ENCODE measurements around the gene AIDA.

AIDA gene

DNA sequence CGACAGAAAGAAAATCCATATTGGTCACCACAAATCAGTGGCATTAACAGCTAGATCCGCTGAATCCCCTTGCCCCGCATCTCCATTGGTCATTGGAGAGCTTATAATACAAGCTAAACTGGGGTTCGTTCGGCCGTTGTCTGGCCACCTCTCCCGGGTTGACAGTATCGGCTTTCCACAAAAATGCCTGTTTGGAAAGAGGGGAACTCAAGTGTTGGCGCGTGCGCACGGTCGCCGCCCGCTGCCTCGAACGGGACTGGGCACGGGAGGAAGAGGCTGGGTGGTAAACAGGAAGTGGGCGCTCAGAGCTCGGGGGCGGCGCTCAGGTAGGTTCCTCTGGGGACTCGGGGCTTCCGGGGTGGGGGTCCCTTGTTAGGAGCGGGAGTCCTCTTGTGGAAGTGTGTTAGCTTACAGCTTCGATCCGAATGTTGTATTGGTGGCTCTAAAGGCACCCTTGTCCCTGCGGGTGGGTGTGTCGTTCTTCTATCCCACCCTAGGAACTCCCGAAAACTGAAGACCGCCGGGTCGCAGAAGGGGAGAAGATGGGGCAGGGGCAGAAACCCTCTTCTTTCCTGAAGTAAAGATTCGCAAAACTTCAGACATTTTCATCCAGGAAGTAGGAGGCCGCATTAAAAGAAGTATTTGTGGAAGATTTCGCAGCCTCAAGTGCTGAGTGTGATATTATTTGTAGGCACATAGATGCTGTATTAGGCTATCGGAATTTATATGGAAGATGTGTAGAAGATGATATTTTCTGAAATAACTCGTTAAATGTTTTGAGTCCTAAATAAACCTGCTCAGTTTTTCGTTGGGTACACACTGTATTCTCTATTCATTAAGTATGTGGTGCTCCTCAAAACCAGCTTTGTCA lies 1.0 kb upstream of the AIDA start (continued):
- TF ChIP-seq ZFP37 (tag by site-specific recombination; IDR thresholded peaks at IDR 0.05), result no peak
- no peak for TF ChIP-seq BCL11A (tag by site-specific recombination; IDR thresholded peaks at IDR 0.05; ENCODE audit: low read depth)
- TF ChIP-seq ZNF335 (tag by site-specific recombination; conservative IDR thresholded peaks at IDR 0.05), result peak; percentile 99
- no peak for TF ChIP-seq OSR2 (tag by site-specific recombination; IDR thresholded peaks at IDR 0.05)
- TF ChIP-seq SCRT2 (tag by site-specific recombination; IDR thresholded peaks at IDR 0.05), result no peak
- no peak for TF ChIP-seq ZNF610 (tag by site-specific recombination; IDR thresholded peaks at IDR 0.05; ENCODE audit: borderline replicate concordance)
- TF ChIP-seq ZNF48 (tag by site-specific recombination; IDR thresholded peaks at IDR 0.05), result no peak
- no peak for TF ChIP-seq ZNF416 (tag by site-specific recombination; IDR thresholded peaks at IDR 0.05)
- TF ChIP-seq ZNF366 (tag by site-specific recombination; conservative IDR thresholded peaks at IDR 0.05), result peak; percentile 59
- TF ChIP-seq WT1 (tag by site-specific recombination; IDR thresholded peaks at IDR 0.05), result no peak
- no peak for TF ChIP-seq ZNF544 (tag by site-specific recombination; IDR thresholded peaks at IDR 0.05)
- no peak for TF ChIP-seq ZBTB48 (tag by site-specific recombination; IDR thresholded peaks at IDR 0.05)
- TF ChIP-seq ZEB2 (tag by site-specific recombination; IDR thresholded peaks at IDR 0.05), result 0 out of 2 replicates have a peak, but pooled peaks have one; percentile 27
- TF ChIP-seq ZFP3 (tag by site-specific recombination; IDR thresholded peaks at IDR 0.05; ENCODE audit: low read depth), result no peak
- no peak for TF ChIP-seq ZNF433 (tag by site-specific recombination; IDR thresholded peaks at IDR 0.05; ENCODE audit: low read depth)
- TF ChIP-seq ZNF423 (tag by site-specific recombination; IDR thresholded peaks at IDR 0.05), result peak; percentile 99
- no peak for TF ChIP-seq KLF17 (tag by site-specific recombination; IDR thresholded peaks at IDR 0.05)
- TF ChIP-seq ZNF155 (tag by site-specific recombination; IDR thresholded peaks at IDR 0.05), result no peak
- TF ChIP-seq KLF10 (tag by site-specific recombination; IDR thresholded peaks at IDR 0.05), result no peak
- TF ChIP-seq ZSCAN30 (tag by site-specific recombination; IDR thresholded peaks at IDR 0.05), result no peak
- TF ChIP-seq ZNF175 (tag by site-specific recombination; IDR thresholded peaks at IDR 0.05), result no peak
- TF ChIP-seq ZNF394 (tag by site-specific recombination; IDR thresholded peaks at IDR 0.05; ENCODE audit: borderline replicate concordance), result no peak
- TF ChIP-seq, protein P1, sequence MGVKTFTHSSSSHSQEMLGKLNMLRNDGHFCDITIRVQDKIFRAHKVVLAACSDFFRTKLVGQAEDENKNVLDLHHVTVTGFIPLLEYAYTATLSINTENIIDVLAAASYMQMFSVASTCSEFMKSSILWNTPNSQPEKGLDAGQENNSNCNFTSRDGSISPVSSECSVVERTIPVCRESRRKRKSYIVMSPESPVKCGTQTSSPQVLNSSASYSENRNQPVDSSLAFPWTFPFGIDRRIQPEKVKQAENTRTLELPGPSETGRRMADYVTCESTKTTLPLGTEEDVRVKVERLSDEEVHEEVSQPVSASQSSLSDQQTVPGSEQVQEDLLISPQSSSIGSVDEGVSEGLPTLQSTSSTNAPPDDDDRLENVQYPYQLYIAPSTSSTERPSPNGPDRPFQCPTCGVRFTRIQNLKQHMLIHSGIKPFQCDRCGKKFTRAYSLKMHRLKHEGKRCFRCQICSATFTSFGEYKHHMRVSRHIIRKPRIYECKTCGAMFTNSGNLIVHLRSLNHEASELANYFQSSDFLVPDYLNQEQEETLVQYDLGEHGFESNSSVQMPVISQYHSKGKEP (tag by site-specific recombination; IDR thresholded peaks at IDR 0.05), result no peak
- TF ChIP-seq ZNF76 (tag by site-specific recombination; IDR thresholded peaks at IDR 0.05; ENCODE audit: borderline replicate concordance, low read depth), result no peak
- TF ChIP-seq ZNF692 (tag by site-specific recombination; IDR thresholded peaks at IDR 0.05), result no peak
- TF ChIP-seq AEBP2 (tag by site-specific recombination; IDR thresholded peaks at IDR 0.05; ENCODE audit: borderline replicate concordance), result no peak
- no peak for TF ChIP-seq ZNF501 (tag by site-specific recombination; IDR thresholded peaks at IDR 0.05)
- no peak for TF ChIP-seq ZNF555 (tag by site-specific recombination; conservative IDR thresholded peaks at IDR 0.05)
- no peak for TF ChIP-seq ZNF37A (tag by site-specific recombination; IDR thresholded peaks at IDR 0.05)
- no peak for TF ChIP-seq ZNF785 (tag by site-specific recombination; IDR thresholded peaks at IDR 0.05)
- TF ChIP-seq, protein P2, sequence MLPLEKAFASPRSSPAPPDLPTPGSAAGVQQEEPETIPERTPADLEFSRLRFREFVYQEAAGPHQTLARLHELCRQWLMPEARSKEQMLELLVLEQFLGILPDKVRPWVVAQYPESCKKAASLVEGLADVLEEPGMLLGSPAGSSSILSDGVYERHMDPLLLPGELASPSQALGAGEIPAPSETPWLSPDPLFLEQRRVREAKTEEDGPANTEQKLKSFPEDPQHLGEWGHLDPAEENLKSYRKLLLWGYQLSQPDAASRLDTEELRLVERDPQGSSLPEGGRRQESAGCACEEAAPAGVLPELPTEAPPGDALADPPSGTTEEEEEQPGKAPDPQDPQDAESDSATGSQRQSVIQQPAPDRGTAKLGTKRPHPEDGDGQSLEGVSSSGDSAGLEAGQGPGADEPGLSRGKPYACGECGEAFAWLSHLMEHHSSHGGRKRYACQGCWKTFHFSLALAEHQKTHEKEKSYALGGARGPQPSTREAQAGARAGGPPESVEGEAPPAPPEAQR (tag by site-specific recombination; IDR thresholded peaks at IDR 0.05), result no peak
- TF ChIP-seq ZNF2 (tag by site-specific recombination; IDR thresholded peaks at IDR 0.05), result no peak
- no peak for TF ChIP-seq ZNF777 (tag by site-specific recombination; IDR thresholded peaks at IDR 0.05; ENCODE audit: borderline replicate concordance)
- TF ChIP-seq ZNF184 (tag by site-specific recombination; IDR thresholded peaks at IDR 0.05), result no peak
- TF ChIP-seq KLF7 (tag by site-specific recombination; IDR thresholded peaks at IDR 0.05; ENCODE audit: borderline replicate concordance), result no peak
